Astrocyte of the spinal cord (primary cell): ENCODE results near the gene AIMP1.

Experiments
- DNase-seq: peaks from one replicate; pipeline ENCODE4 v3.0.0; 2011; ENCODE audit warnings: low read depth, low spot score
- H3K4me3 ChIP-seq: 2 replicates; pipeline ENCODE4 v1.5.1; 2011; ENCODE audit warnings: low read depth, mild to moderate bottlenecking, low read length, moderate library complexity
- in situ Hi-C: cut with HindIII; loops from 2 replicates; pipeline ENCODE4 v1.10.0; 2017; ENCODE audit warnings: low sequenced_read_pairs
- TF ChIP-seq, protein P1 (sequence below): IDR thresholded peaks from 2 replicates; pipeline ENCODE4 v1.5.1; 2012; ENCODE audit warnings: low read depth, mild to moderate bottlenecking, low read length, inconsistent platforms

The AIMP1 gene

DNA sequence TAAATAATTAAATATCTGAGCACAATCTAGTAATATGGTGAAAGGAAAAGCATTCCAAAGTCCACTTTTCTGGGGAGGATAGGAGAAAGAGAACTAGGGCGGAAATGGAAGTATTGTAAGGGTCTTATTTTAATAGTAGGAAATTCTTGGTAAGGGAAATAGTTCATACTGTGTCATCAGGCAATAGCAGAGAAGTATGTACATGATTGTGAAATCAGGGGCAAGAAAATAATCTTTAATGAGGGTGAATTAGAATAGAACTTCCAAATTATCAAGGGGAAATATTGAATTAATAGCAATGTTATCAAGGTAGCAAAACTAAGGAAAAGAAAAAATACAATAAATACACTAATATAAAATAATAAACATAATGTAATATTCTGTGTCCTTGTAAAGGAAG is 37.4 kb downstream of the AIMP1 start:
- TF ChIP-seq, protein P1, sequence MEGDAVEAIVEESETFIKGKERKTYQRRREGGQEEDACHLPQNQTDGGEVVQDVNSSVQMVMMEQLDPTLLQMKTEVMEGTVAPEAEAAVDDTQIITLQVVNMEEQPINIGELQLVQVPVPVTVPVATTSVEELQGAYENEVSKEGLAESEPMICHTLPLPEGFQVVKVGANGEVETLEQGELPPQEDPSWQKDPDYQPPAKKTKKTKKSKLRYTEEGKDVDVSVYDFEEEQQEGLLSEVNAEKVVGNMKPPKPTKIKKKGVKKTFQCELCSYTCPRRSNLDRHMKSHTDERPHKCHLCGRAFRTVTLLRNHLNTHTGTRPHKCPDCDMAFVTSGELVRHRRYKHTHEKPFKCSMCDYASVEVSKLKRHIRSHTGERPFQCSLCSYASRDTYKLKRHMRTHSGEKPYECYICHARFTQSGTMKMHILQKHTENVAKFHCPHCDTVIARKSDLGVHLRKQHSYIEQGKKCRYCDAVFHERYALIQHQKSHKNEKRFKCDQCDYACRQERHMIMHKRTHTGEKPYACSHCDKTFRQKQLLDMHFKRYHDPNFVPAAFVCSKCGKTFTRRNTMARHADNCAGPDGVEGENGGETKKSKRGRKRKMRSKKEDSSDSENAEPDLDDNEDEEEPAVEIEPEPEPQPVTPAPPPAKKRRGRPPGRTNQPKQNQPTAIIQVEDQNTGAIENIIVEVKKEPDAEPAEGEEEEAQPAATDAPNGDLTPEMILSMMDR, result no peak
- H3K4me3 ChIP-seq, result no peak overlapping the region
- DNase-seq, result no peak
- in situ Hi-C loops, result no loop called here

DNA sequence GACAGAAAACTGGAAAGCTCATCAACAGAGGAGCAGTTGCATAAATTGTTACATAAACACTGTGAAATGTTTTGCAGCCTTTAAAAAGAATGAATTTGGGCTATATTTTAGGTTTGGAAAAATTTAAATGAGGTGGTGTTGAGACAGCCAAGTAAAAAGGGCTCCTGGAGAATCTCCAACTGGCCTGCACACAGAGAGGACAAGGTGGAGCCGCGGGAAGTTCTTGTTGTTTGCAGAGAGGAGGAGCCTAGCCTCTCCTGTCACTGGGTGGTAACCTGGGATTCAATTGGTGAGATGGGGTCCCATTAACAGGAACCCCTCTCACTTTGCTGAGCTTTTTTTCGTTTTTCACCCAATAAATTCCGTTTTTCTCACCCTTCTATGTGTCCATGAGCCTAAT is 38.8 kb downstream of the AIMP1 start:
- no peak for DNase-seq
- TF ChIP-seq, protein P1, result no peak
- H3K4me3 ChIP-seq, result no peak overlapping the region
- in situ Hi-C loops, result no loop called here

DNA sequence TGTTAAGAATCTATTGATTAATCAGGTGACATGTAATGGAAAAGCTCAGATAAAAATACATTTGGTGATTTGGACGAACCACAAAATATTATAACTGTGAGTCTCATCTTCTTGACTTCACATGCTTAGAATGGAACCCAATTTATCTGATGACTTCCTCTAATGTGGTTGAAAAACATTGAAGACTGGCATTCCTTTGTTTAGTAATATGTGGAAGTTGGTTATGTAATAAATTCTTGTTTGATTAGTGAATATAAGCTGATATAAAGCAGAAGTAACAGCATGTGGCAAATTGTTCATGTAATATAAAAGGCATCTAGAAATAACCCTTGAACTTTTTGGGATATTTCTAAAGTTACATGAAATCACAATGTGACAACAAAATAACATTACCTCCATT is 42.5 kb downstream of the AIMP1 start:
- H3K4me3 ChIP-seq, result no peak overlapping the region
- TF ChIP-seq, protein P1, result no peak
- peak; percentile 38 for DNase-seq
- in situ Hi-C loops, result no loop called here

DNA sequence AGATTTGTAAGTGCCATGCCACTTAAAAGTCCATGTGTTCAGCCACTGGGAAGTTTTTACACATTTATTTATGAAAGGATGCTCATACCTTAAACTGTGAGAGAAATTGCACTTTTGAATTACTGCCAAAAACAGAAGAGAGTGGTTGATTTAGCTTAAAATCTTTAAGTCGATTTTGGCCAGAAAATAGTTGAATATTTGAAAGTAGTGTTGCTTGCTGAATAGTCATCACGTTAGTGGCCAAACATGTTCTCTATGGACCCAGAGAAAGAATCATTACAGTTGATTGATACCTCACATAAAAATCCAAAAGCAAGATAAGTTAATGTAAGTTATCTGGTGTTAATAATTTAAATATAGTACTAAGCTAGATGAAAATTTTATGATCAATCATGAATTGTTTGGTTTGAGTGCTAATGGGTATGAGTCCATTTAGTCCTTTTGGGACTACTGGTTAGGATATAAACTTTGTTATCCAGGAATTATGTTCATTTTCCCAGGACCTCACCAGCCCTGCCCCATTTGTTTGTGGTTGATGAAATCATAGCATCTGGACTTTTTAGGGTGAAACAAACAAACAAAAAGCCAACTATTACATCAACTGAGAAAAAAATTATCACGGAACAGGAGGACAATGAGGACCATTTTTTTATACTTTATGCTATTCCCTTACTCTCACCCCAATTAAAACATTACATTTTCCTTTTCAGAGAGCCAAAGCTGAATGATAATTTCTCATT is 45.9 kb downstream of the AIMP1 start:
- H3K4me3 ChIP-seq, result no peak overlapping the region
- DNase-seq, result no peak
- in situ Hi-C loops, result no loop called here
- TF ChIP-seq, protein P1, result no peak

DNA sequence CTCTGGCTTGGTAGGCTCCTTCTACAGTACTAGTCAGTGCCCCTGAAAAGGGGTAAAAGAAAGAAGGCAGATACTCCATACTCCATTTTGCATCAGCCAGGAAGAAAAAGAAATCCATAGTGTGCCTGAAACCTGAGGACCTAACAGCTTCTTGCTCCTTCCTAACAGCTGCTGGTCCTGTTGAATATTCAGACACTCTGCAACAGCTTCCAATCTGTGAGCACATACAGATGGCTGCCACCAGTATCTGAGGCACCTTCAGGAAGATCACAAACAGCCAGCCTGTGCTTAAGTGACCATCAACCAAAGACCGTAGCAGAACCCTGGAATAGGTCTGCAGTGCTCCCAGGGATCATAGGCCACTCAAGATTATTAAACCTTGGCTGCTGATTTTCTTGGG is 47.9 kb downstream of the AIMP1 start:
- DNase-seq, result no peak
- in situ Hi-C loops, result no loop called here
- H3K4me3 ChIP-seq, result no peak overlapping the region
- TF ChIP-seq, protein P1, result no peak

DNA sequence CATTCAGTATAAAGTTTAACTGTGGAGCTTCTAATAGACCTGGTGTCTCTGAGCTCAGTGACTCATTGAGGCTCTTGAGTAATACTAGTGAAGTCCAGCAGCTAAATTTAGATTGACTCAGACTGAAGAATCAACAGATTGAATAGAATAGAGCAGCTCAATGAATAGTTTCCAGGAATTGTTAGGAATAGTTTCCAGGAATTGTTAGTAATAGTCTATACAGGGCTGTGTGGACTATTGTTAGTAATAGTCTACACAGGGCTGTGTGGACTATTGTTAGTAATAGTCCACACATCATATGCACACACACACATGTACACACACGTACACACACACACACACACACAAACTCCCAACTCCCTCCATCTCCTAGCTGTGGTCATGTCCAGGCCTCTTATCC is 49.3 kb downstream of the AIMP1 start:
- in situ Hi-C loops, result no loop called here
- DNase-seq, result peak; percentile 92
- TF ChIP-seq, protein P1, result no peak
- H3K4me3 ChIP-seq, result no peak overlapping the region

DNA sequence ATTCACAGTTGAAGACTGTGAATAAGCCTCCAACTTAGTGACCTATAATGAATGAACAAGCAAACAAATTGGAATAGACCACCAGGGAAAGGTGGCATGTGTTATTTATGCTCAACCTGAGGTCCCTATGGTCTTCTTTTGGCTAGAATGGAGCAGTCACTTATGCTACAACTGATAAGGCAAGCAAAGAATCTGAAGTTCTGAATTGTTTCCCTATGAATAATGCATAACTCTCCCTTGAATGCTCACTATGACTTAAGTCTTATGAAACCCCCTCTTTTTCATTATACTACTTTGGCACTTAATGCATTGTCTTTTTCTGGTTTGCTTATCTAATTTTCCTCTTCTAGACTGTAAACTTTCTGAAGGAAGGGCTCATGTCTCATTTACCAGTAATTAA is 49.7 kb downstream of the AIMP1 start:
- in situ Hi-C loops, result no loop called here
- H3K4me3 ChIP-seq, result no peak overlapping the region
- no peak for DNase-seq
- TF ChIP-seq, protein P1, result no peak
